GM15510 (cell line): ENCODE data around the gene DHODH.

Experiments used
- POLR2A ChIP-seq: IDR thresholded peaks from 3 replicates; pipeline ENCODE4 v1.6.1; 2011; ENCODE audit warnings: borderline replicate concordance; ENCODE audit not compliant: insufficient read length; ENCODE audit errors: extremely low read depth

DHODH gene

DNA sequence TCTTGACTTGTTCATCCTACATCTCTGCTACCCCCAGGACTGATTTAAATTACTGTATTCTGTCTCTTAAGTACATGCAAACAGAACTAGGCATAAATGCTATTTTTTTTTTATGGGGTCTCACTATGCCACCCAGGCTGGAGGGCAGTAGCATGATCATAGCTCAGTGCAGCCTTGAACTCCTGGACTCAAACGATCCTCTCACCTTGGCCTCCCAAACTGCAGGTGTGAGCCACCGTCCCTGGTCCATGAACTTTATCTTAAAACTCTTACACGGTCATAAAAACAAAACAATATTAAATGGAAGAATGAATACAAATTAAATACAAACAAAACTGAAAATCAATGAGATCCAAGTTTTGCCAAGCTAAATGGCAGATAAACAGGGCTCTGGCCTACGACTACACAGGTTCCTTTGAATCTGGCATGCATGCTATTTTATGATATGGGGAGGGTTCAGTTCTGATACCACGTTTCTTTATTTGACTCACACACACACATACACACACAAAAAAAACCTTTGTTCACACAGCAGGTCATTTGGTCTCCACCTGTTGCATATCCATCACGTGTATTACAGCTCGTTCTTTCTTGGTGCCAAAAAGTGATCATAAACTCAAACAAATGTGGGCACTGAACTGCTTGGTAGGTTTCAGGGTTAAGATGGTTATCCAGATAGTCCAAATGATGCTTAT is 7.2 kb upstream of the DHODH start:
- no peak for TF ChIP-seq POLR2A

GRCh38 chr16:72002619-72003018 is 5.9 kb upstream of the DHODH start:
- no peak for TF ChIP-seq POLR2A

DNA sequence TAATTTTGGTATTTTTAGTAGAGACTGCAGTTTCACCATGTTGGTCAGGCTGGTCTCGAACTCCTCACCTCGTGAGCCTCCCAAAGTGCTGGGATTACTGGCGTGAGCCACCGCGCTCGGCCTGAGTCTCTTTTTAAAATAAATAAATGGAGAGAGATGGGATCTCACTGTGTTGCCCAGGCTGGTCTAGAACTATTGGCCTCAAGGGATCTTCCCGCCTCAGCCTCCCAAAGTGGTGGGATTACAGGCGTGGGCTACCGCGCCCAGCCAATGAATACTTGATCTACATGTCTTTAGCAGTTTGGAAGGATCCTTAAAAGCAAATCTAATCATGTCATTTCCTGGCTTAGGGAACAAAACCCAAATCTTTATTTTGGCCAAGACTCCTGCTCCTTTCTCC is 1.2 kb downstream of the DHODH start:
- no peak for TF ChIP-seq POLR2A

DNA sequence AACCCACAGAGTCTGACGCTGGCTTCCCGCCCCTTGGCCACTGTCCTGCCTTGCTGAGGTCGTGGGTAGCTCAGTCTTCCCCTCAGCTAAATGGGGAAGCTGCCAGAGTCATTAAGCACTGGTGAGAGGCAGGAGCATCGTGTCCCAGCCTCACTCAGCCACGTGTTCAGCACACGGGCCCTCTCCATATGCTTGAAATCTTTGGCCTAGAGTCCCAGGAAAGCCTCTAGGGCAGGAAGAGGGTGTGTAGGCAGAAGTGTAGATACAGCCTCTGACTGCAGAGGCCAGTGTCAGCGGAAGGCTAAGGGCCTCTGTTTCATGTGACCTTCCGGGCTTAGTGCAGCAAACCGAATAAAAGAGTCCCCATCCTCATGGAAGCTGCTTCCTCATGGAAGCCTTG is 4.1 kb downstream of the DHODH start:
- TF ChIP-seq POLR2A, result no peak

DNA sequence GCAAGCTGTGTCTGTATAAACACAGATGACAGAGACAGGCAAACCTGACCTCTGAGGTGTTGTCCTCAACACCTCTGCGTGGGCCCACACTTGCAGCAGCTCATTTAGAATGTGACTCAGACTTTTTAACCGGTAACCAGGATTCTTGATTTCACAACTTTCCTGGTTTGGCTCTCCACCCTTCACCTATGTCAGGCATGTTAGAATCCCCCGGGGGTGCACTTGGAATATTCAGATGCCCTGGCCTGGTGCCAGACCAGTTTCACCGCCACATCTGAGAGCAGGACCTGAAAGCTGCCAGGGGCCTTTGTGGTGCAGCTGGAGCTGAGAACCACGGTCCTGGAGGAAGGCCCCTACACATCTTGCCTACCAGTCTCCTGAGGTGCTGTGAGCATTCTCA is 4.8 kb downstream of the DHODH start:
- no peak for TF ChIP-seq POLR2A

- TF ChIP-seq POLR2A, result no peak
These were observed 5.5 kb downstream of the DHODH start for GRCh38 chr16:72013888-72014581.

DNA sequence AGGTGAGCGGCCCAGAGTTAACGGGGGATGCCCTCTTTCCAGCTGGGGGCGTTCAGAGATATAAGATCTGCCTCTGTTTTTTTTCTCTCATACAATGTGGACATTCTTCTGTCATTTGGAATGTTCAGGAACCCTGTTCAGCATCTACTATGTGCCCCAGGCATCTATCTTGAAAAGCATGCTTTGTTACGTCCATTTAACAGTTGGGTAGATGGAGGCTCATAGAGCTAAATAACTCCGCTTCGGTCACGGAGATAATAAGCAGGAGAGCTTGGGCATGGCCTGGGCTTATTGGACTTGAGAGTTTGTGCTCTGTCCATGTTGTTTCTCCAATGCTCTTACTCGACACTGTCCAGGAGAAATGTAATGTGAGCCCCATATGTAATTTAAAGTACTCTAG is 6.1 kb downstream of the DHODH start:
- no peak for TF ChIP-seq POLR2A

DNA sequence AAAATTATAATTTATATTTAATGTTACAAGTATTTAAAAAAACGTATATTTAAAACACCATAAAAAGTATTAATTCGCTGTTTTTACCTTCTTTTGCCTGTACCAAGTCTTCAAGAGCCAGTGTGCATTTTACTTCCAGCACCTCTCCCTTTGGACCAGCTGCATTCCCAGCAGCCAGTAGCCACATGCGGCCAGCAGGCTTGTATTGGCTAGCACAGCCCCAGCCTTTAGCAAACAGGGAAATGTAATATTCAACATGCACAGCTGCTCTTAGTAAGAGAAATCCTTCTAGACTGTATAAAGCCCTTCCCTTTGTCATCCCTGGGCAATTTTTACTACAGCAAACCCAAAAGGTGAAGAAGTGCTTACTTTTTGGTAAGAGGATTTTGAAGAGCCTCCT is 6.6 kb downstream of the DHODH start:
- TF ChIP-seq POLR2A, result no peak

GRCh38 chr16:72018470-72018869 is 9.9 kb downstream of the DHODH start:
- no peak for TF ChIP-seq POLR2A

- TF ChIP-seq POLR2A, result no peak
These were observed 12.5 kb downstream of the DHODH start for GRCh38 chr16:72021043-72021442.

DNA sequence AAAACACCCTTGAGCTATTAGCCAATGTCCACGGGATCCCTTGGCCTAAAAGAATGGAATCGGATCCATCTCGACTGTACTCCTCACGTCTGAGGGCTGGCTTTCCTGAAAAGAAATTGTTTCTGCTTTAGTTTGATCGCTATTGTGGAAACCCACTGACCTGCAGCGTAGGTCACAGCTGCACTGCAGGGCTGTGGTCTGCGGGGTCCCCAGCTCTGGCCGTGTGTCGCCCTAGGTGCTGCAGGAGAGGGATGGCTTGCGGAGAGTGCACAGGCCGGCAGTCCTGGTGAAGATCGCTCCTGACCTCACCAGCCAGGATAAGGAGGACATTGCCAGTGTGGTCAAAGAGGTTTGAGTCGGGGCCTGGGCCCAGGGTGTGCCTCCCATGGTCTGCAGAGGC is 13.6 kb downstream of the DHODH start:
- TF ChIP-seq POLR2A, result no peak

DNA sequence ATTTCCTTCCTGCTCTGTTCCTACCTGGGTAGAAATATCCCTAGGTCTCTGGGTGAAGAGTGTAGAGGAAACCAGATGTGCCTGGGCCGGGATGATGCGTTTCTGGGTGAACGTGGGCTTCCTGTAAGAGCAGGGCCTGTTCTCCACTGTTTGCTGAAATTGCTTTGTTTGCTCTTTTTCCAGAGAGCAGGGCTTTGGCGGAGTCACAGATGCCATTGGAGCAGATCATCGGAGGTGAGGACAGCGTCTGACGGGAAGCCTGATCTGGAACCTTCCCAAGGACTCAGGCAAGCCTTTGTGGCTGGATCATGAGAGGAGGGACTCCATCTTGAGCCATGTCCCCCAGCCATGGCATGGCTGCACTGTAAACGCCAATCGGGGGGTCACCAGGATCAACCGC is 15.4 kb downstream of the DHODH start:
- no peak for TF ChIP-seq POLR2A

- no peak for TF ChIP-seq POLR2A
These were observed 16.4 kb downstream of the DHODH start for GRCh38 chr16:72024862-72025382.

- TF ChIP-seq POLR2A, result no peak
These were observed 17.0 kb downstream of the DHODH start for GRCh38 chr16:72025404-72026114.

DNA sequence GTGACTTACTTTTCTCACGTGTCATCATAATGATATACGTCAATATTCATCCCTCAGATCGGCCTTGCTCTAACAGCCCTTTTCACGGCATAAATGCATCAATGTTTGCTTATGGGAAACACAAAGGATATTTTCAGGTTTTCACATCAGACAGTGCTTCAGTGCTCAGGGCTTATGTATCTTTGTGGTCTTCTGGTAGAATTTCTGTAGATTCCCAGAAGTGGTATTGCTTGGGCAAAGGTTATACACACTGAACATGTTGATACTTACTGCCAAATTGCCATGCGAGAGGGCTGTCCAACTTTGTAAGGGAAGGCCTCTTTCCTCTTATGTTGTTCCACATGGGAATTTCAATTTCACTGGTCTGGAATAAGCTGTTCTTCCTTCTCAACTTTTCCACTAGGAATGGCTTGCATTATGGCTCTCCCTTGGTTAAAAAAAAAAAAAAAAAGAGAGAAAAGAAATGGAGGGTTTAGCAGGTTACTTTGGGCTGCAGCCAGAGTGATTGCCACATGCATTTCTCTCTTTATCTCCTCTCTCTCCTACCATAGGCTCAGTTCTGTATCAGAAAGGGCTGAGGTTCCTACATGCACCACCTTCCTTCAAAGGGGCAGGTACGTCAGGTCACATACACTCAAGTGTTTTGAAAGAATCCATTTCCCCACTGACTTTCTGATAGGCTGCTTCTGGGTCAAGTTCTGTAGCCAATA is 19.3 kb downstream of the DHODH start:
- TF ChIP-seq POLR2A, result no peak

GRCh38 chr16:72029567-72030271 is 21.2 kb downstream of the DHODH start:
- TF ChIP-seq POLR2A, result no peak
